RWPE2 (cell line): Measurements from ENCODE around the gene RAB36.

ENCODE experiments used
- ATAC-seq: fragments of 200-7000 bp; cut with Tn5 transposase; 3 replicates; pipeline ENCODE4 v1.9.1; 2021; ENCODE audit warnings: low read depth
- DNase-seq: peaks from one replicate; pipeline ENCODE4 v3.0.0-alpha.2; 2020; ENCODE audit warnings: low spot score
- H3K27ac ChIP-seq: fragments of 450-650 bp; 2 replicates; pipeline ENCODE4 v1.5.1; 2017; ENCODE audit warnings: mild to moderate bottlenecking; ENCODE audit not compliant: poor library complexity, severe bottlenecking
- H3K27me3 ChIP-seq: fragments of 250-450 bp; sonication (Bioruptor Pico); 2 replicates; pipeline ENCODE4 v1.5.1; 2021; ENCODE audit warnings: mild to moderate bottlenecking, moderate library complexity; ENCODE audit not compliant: insufficient read depth, poor library complexity, severe bottlenecking
- H3K36me3 ChIP-seq: fragments of 250-450 bp; sonication (Bioruptor Pico); 2 replicates; pipeline ENCODE4 v1.5.1; 2020; ENCODE audit warnings: low read depth, mild to moderate bottlenecking, moderate library complexity
- H3K4me1 ChIP-seq: fragments of 250-450 bp; sonication (Bioruptor Pico); 2 replicates; pipeline ENCODE4 v1.5.1; 2021; ENCODE audit warnings: mild to moderate bottlenecking, moderate library complexity; ENCODE audit not compliant: insufficient read depth, poor library complexity, severe bottlenecking
- H3K4me3 ChIP-seq: fragments of 250-450 bp; sonication (Bioruptor Pico); 2 replicates; pipeline ENCODE4 v1.5.1; 2021; ENCODE audit warnings: mild to moderate bottlenecking, moderate library complexity; ENCODE audit not compliant: severe bottlenecking
- H3K9me3 ChIP-seq: fragments of 250-450 bp; sonication (Bioruptor Pico); 2 replicates; pipeline ENCODE4 v1.5.1; 2021; ENCODE audit warnings: mild to moderate bottlenecking, moderate library complexity; ENCODE audit not compliant: severe bottlenecking
- CTCF ChIP-seq: fragments of 450-650 bp; IDR thresholded peaks from one replicate; pipeline ENCODE4 v1.5.1; 2017; ENCODE audit warnings: mild to moderate bottlenecking, moderate library complexity; ENCODE audit not compliant: poor library complexity, severe bottlenecking

Gene RAB36

GRCh38 chr22:23152238-23153114 lies 7.2 kb downstream of the RAB36 start:
- peaks cover 4% of the 10 kb centered on the region for H3K9me3 ChIP-seq
- no peak; the same call in 2 of the 3 replicates for ATAC-seq
- H3K36me3 ChIP-seq: no peaks in the 10 kb centered on the region
- TF ChIP-seq CTCF: no peak
- H3K4me3 ChIP-seq: no peak overlapping the region
- peaks cover 5% of the 10 kb centered on the region for H3K4me1 ChIP-seq
- no peak overlapping the region for H3K27ac ChIP-seq
- H3K27me3 ChIP-seq: no peaks in the 10 kb centered on the region
- no peak for DNase-seq

GRCh38 chr22:23153994-23154393 lies 8.7 kb downstream of the RAB36 start:
- no peak for TF ChIP-seq CTCF
- peaks cover 4% of the 10 kb centered on the region for H3K4me1 ChIP-seq
- no peaks in the 10 kb centered on the region for H3K27me3 ChIP-seq
- peaks cover 11% of the 10 kb centered on the region for H3K9me3 ChIP-seq
- H3K36me3 ChIP-seq: no peaks in the 10 kb centered on the region
- ATAC-seq: no peak
- H3K4me3 ChIP-seq: no peak overlapping the region
- no peak for DNase-seq
- no peak overlapping the region for H3K27ac ChIP-seq

- DNase-seq (no peak), ATAC-seq (no peak)
- H3K27ac ChIP-seq: no peak overlapping the region
- H3K4me1 ChIP-seq: peaks cover 4% of the 10 kb centered on the region
- peaks cover 11% of the 10 kb centered on the region for H3K9me3 ChIP-seq
- no peaks in the 10 kb centered on the region for H3K36me3 ChIP-seq
- no peak overlapping the region for H3K4me3 ChIP-seq
- no peak for TF ChIP-seq CTCF
- H3K27me3 ChIP-seq: no peaks in the 10 kb centered on the region
Observed at GRCh38 chr22:23154461-23154860, 9.2 kb downstream of the RAB36 start.

GRCh38 chr22:23155143-23155542 lies 9.9 kb downstream of the RAB36 start:
- no peak overlapping the region for H3K27ac ChIP-seq
- no peak for TF ChIP-seq CTCF
- H3K27me3 ChIP-seq: no peaks in the 10 kb centered on the region
- no peaks in the 10 kb centered on the region for H3K36me3 ChIP-seq
- peaks cover 4% of the 10 kb centered on the region for H3K4me1 ChIP-seq
- peaks cover 11% of the 10 kb centered on the region for H3K9me3 ChIP-seq
- ATAC-seq (no peak), DNase-seq (no peak)
- no peak overlapping the region for H3K4me3 ChIP-seq

GRCh38 chr22:23155831-23156230 lies 10.6 kb downstream of the RAB36 start:
- ATAC-seq: no peak
- Histone ChIP-seq H3K9me3 (peaks cover 11% of the 10 kb centered on the region), H3K4me1 (peaks cover 4% of the 10 kb centered on the region), H3K4me3 (no peak overlapping the region), H3K36me3 (no peaks in the 10 kb centered on the region), H3K27ac (no peak overlapping the region), H3K27me3 (no peaks in the 10 kb centered on the region)
- no peak for DNase-seq
- TF ChIP-seq CTCF: no peak
